Neural crest cell (in vitro differentiated cells): Measurements from ENCODE around the gene SLC5A9. TPM values are rescaled to one million over a fixed set of nuclear protein-coding genes. Genes with fewer than 3 reads are reported as not detected.
"Not testable (repeated sequence)": the region's sequence is repeated elsewhere in the genome, so short reads cannot be mapped to it uniquely, and the experiment has no call there.

Experiments
- DNase-seq: peaks from one replicate; pipeline ENCODE4 v3.0.0; 2021; ENCODE audit warnings: low read depth, mixed read lengths, low spot score
- H3K27ac Mint-ChIP-seq: one replicate; pipeline ENCODE4 v1.8.0; 2021; ENCODE audit warnings: mild to moderate bottlenecking, mixed read lengths; ENCODE audit not compliant: unreplicated experiment
- H3K27me3 Mint-ChIP-seq: 2 replicates; pipeline ENCODE4 v1.8.0; 2021; ENCODE audit warnings: low read depth, mild to moderate bottlenecking, mixed read lengths
- H3K36me3 Mint-ChIP-seq: 2 replicates; pipeline ENCODE4 v1.8.0; 2021; ENCODE audit warnings: low read depth, mild to moderate bottlenecking, mixed read lengths
- H3K4me1 Mint-ChIP-seq: 2 replicates; pipeline ENCODE4 v1.8.0; 2021; ENCODE audit warnings: mixed read lengths
- H3K4me3 Mint-ChIP-seq: one replicate; pipeline ENCODE4 v1.8.0; 2021; ENCODE audit warnings: mild to moderate bottlenecking, mixed read lengths
- H3K9me3 Mint-ChIP-seq: 2 replicates; pipeline ENCODE4 v1.8.0; 2021; ENCODE audit warnings: mixed read lengths
- total RNA-seq: library from RNA; stranded (reverse); gene quantifications from 2 replicates; pipeline ENCODE4 v1.2.1, GENCODE V29; 2021
- TF ChIP-seq, protein P1 (sequence below): fragments of 200-600 bp; sonication (generic); conservative IDR thresholded peaks from 2 replicates; pipeline ENCODE4 v1.5.0; 2021; ENCODE audit warnings: antibody characterized with exemption, mild to moderate bottlenecking

Gene SLC5A9
- total RNA-seq, 1 donor from 2014 or later: not detected

DNA sequence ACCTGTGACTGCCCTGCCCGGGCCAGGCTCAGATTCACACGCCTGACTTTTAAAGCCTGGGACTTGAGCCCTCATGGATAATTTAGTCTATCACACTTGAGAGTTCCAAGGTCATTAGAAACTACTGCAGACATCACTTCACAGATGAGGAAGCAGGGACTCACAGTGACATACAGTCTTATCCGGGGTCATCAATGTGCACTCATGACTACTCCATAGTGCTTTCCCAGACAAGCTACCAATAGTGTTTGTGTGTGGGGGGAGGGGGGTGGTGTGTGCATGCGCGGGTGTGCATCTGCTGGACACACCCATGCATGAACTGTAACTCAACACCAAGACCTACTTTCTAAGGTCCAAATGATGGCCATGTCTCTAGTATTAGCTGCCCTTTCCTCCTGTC lies 16.1 kb upstream of the SLC5A9 start:
- H3K36me3 Mint-ChIP-seq: no peaks in the 10 kb centered on the region
- H3K27ac Mint-ChIP-seq: no peak overlapping the region
- no peaks in the 10 kb centered on the region for H3K4me1 Mint-ChIP-seq
- H3K27me3 Mint-ChIP-seq: peaks cover 9% of the 10 kb centered on the region
- no peak overlapping the region for H3K4me3 Mint-ChIP-seq
- DNase-seq: no peak
- no peaks in the 10 kb centered on the region for H3K9me3 Mint-ChIP-seq
- TF ChIP-seq, protein P1, sequence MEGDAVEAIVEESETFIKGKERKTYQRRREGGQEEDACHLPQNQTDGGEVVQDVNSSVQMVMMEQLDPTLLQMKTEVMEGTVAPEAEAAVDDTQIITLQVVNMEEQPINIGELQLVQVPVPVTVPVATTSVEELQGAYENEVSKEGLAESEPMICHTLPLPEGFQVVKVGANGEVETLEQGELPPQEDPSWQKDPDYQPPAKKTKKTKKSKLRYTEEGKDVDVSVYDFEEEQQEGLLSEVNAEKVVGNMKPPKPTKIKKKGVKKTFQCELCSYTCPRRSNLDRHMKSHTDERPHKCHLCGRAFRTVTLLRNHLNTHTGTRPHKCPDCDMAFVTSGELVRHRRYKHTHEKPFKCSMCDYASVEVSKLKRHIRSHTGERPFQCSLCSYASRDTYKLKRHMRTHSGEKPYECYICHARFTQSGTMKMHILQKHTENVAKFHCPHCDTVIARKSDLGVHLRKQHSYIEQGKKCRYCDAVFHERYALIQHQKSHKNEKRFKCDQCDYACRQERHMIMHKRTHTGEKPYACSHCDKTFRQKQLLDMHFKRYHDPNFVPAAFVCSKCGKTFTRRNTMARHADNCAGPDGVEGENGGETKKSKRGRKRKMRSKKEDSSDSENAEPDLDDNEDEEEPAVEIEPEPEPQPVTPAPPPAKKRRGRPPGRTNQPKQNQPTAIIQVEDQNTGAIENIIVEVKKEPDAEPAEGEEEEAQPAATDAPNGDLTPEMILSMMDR: no peak

DNA sequence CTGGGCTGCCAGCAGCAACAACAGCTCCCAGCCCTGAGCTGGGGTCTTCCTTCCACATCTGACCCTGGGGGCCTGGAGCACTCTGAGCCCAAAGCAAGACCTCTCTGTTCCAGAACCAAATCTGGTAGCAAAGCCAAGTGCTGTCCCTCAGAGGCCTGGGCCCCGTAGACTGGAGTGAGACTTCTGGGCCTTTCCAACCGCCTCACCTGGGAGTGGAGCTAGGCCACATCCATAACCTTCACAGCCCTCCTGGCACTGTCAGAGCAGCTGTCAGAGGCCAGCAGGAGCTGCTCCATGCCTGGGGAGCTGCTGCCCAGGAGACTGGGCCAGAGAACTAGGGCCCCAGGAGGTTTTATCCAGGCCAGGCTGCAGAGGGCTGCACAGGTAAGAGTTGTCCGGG lies 15.4 kb upstream of the SLC5A9 start:
- Mint-ChIP-seq H3K27ac (no peak overlapping the region), H3K9me3 (no peaks in the 10 kb centered on the region), H3K4me3 (no peak overlapping the region), H3K36me3 (no peaks in the 10 kb centered on the region), H3K27me3 (peaks cover 5% of the 10 kb centered on the region), H3K4me1 (no peaks in the 10 kb centered on the region)
- TF ChIP-seq, protein P1: no peak
- no peak for DNase-seq

DNA sequence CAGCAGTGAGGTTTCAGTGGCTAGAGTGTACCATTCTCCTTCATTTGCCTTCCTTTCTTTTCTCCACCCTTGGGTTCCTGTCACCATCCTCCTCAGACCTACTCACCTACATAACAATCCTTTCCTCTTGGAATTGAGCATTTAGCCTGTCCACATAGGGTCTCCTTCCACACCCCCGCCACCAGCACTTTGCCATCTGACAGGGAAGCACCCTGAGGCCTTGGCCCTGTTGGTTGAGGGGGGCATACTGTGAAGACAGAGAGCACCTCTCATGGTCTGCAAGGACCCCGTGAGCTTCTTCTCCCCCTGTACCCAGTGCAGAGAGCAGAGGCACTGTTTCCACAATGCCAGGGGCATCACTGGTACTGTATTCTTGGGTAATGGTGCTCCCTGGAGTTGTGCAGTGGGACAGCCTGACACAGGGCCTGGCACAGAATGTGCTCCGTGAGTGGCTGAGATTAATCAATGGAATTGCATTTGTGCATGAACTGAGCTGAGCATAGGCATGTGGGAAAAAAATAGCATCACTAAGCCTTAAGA lies 14.9 kb upstream of the SLC5A9 start:
- H3K4me1 Mint-ChIP-seq: no peaks in the 10 kb centered on the region
- TF ChIP-seq, protein P1: no peak
- no peak for DNase-seq
- no peak overlapping the region for H3K4me3 Mint-ChIP-seq
- H3K27ac Mint-ChIP-seq: no peak overlapping the region
- no peaks in the 10 kb centered on the region for H3K9me3 Mint-ChIP-seq
- no peaks in the 10 kb centered on the region for H3K36me3 Mint-ChIP-seq
- peaks cover 2% of the 10 kb centered on the region for H3K27me3 Mint-ChIP-seq

DNA sequence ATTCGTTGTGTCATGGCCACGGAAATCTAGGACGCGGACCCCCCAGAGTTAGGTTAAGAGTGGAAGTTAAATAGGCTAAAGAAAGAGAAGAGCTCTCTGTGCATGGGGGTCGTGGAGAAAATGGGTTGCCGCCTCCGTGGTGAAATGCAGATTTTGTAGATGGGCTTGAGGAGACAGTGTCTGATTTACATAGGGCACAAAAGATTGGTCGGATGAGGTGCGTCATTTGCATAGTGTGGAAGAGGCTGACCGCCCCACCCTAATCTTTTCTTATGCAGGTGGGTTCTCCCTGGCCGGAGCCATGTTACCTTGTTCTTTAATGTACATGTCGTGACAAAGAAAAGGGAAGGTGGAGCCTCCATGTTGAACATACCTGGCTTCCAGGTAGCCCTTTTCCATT lies 14.3 kb upstream of the SLC5A9 start:
- Mint-ChIP-seq H3K4me3 (no peak overlapping the region), H3K36me3 (no peaks in the 10 kb centered on the region), H3K27ac (no peak overlapping the region), H3K27me3 (peaks cover under 1% of the 10 kb centered on the region), H3K4me1 (no peaks in the 10 kb centered on the region), H3K9me3 (no peaks in the 10 kb centered on the region)
- DNase-seq: no peak
- TF ChIP-seq, protein P1: no peak

DNA sequence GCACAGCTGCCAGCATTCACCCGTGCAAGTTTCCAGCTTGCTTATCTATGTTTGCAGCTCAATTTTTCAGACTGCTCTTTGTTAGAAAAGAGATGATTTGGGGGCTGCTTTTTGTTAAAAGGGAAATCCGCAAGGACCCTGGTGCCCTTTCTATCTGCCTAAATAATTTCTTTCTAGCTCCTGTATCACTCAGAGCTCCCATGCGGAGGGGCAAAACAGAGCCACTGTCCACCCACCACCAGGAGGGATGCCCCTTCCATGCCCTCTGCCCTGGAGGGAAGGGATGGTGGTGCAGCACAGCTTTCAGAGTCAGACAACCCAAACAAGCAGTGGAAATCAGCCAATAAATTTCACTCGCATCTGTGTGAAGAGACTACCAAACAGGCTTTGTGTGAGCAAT lies 13.9 kb upstream of the SLC5A9 start:
- DNase-seq: no peak
- Mint-ChIP-seq H3K27me3 (no peaks in the 10 kb centered on the region), H3K4me1 (no peaks in the 10 kb centered on the region), H3K27ac (no peak overlapping the region), H3K36me3 (no peaks in the 10 kb centered on the region), H3K9me3 (no peaks in the 10 kb centered on the region), H3K4me3 (no peak overlapping the region)
- TF ChIP-seq, protein P1: no peak

DNA sequence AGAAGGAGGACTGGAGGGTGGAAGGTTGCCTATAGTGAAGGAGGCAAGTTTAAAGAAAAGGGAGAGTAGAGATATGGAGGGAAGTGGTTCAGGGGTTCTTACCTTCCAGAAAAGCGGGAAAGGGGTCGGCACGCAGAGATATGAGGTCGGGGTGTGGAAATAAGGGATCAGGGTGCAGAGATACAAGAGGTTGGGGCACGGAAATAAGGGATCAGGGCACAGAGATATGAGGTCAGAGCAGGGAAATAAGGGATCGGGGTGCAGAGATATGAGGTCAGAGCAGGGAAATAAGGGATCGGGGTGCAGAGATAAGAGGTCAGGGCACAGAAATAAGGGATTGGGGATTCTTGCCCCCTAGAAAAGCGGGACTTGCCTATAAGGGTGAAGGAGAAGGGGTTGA lies 9.1 kb upstream of the SLC5A9 start:
- H3K27me3 Mint-ChIP-seq, H3K9me3 Mint-ChIP-seq, DNase-seq, H3K4me3 Mint-ChIP-seq, H3K36me3 Mint-ChIP-seq, H3K27ac Mint-ChIP-seq: not testable (repeated sequence)
- H3K4me1 Mint-ChIP-seq: peaks cover 14% of the 10 kb centered on the region

DNA sequence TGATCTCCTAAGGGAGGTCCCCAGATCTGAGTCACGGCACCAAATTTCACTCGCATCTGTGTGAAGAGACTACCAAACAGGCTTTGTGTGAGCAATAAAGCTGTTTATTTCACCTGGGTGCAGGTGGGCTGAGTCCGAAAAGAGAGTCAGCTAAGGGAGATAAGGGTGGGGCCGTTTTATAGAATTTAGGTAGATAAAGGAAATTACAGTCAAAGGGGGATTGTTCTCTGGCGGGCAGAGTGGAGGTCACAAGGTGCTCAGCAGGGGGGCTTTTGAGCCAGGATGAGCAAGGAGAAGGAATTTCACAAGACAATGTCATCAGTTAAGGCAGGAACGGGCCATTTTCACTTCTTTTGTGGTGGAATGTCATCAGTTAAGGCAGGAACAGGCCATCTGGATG lies 8.2 kb upstream of the SLC5A9 start:
- not testable (repeated sequence) for H3K27ac Mint-ChIP-seq, H3K4me3 Mint-ChIP-seq, H3K27me3 Mint-ChIP-seq, H3K36me3 Mint-ChIP-seq, H3K9me3 Mint-ChIP-seq, DNase-seq
- H3K4me1 Mint-ChIP-seq: peaks cover 14% of the 10 kb centered on the region
